Prostate gland (tissue), 2 donors: ENCODE data around the gene MXD3. TPM values are rescaled to one million over a fixed set of nuclear protein-coding genes. Genes with fewer than 3 reads are reported as not detected.

Source experiments
- DNase-seq: peaks from one replicate; pipeline ENCODE4 v3.0.0-alpha.2; 2019; ENCODE audit warnings: low spot score
- H3K27ac ChIP-seq, 2 donors: fragments of 200-600 bp; sonication (generic); 2 replicates each; pipeline ENCODE4 v1.5.1; 2017 to 2019
- H3K27me3 ChIP-seq: fragments of 200-600 bp; sonication (generic); replicated peaks from 2 replicates; pipeline ENCODE4 v1.5.1; 2019; ENCODE audit not compliant: insufficient read depth
- H3K36me3 ChIP-seq, 2 donors: fragments of 200-600 bp; sonication (generic); 1 replicate in 1 of 2; 2 replicates in 1 of 2; pipeline versions ENCODE4 v1.5.1 to v1.8.1; 2017 to 2019
- H3K4me1 ChIP-seq: fragments of 200-600 bp; sonication (generic); replicated peaks from 2 replicates; pipeline ENCODE4 v1.5.1; 2019
- H3K4me3 ChIP-seq, 2 donors: fragments of 200-600 bp; sonication (generic); 2 replicates each; pipeline ENCODE4 v1.5.1; 2017 to 2019
- H3K9me3 ChIP-seq: fragments of 200-600 bp; sonication (generic); 2 replicates; pipeline ENCODE4 v1.5.1; 2017
- POLR2A ChIP-seq: fragments of 450-650 bp; IDR thresholded peaks from one replicate; pipeline ENCODE4 v1.6.1; 2016; ENCODE audit warnings: antibody characterized with exemption, mild to moderate bottlenecking
- POLR2AphosphoS5 ChIP-seq: sonication (generic); formaldehyde crosslinking; IDR thresholded peaks from one replicate; pipeline ENCODE4 v1.6.1; 2017; ENCODE audit warnings: antibody characterized with exemption
- WGBS: methylation state at CpG from one replicate; pipeline ENCODE4 v1.1.5; 2018; 5-methylcytosine and 5-hydroxymethylcytosine counted together
- intact Hi-C: fragments of 100-400 bp; cut with DNase I; formaldehyde crosslinking; loops from one replicate; pipeline ENCODE4 v1.14.2; 2022
- total RNA-seq, 2 donors: library from RNA; depleted of rRNA; stranded (reverse); fragments of >200 nt; gene quantifications; one replicate each; pipeline ENCODE4 v1.1.0, GENCODE V29; 2016
- TF ChIP-seq, protein P1 (sequence below), 4 experiments: fragments of 200-600 bp in 2 of 4; fragments of 450-650 bp in 2 of 4; sonication (generic) in 2 of 4; IDR thresholded peaks; 1 replicate in 3 of 4; 2 replicates in 1 of 4; pipeline ENCODE4 v1.5.1; 2016 to 2019; ENCODE audit warnings: antibody characterized with exemption in 4 of 4, mild to moderate bottlenecking in 2 of 4, moderate library complexity in 2 of 4

The MXD3 gene
- total RNA-seq, 2 donors from 2014 or later: 13.5 to 20.5 TPM

DNA sequence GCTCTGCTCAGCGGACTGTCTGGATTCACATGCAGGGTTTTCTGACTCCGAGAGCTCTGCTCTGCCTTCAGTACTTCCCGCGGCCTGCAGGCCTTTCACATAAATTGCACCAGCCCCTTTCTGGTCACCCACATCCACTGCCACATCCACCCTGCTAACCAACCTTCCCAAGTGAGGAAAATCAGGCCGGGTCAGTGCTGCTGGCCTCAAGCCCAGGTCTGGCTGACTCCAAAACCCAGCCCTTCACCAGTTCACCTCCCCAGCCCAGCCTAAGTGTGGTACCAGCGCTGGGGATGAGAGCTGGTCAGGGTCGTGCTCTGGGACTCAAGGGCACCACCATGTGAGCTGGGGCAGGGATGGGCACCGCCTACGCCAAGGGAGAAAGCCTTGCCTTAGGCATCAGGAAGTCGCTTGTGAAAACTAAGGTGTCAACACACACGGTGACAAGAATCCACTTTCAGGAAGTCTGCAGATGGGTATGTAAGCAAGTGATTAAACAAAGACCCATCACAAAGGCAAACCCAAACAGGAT, 27.5 kb upstream of the MXD3 start:
- TF ChIP-seq POLR2AphosphoS5 (no peak), POLR2A (no peak)
- TF ChIP-seq, protein P1, sequence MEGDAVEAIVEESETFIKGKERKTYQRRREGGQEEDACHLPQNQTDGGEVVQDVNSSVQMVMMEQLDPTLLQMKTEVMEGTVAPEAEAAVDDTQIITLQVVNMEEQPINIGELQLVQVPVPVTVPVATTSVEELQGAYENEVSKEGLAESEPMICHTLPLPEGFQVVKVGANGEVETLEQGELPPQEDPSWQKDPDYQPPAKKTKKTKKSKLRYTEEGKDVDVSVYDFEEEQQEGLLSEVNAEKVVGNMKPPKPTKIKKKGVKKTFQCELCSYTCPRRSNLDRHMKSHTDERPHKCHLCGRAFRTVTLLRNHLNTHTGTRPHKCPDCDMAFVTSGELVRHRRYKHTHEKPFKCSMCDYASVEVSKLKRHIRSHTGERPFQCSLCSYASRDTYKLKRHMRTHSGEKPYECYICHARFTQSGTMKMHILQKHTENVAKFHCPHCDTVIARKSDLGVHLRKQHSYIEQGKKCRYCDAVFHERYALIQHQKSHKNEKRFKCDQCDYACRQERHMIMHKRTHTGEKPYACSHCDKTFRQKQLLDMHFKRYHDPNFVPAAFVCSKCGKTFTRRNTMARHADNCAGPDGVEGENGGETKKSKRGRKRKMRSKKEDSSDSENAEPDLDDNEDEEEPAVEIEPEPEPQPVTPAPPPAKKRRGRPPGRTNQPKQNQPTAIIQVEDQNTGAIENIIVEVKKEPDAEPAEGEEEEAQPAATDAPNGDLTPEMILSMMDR (IDR thresholded peaks at IDR 0.05): no peak
- intact Hi-C loops: no loop called here
- Histone ChIP-seq H3K27ac (no peak overlapping the region), H3K27me3 (no peaks in the 10 kb centered on the region), H3K4me1 (no peaks in the 10 kb centered on the region), H3K4me3 (no peak overlapping the region), H3K36me3 (peaks cover 3 to 12% of the 10 kb centered on the region in 2 donors), H3K9me3 (no peaks in the 10 kb centered on the region)
- DNase-seq: no peak
- WGBS: 69% methylated on average over 11 of the region's 11 CpGs

- Histone ChIP-seq H3K27me3 (no peaks in the 10 kb centered on the region), H3K36me3 (peaks cover 6 to 19% of the 10 kb centered on the region in 2 donors), H3K4me3 (no peak overlapping the region), H3K27ac (no peak overlapping the region), H3K9me3 (no peaks in the 10 kb centered on the region), H3K4me1 (no peaks in the 10 kb centered on the region)
- TF ChIP-seq POLR2A (no peak), POLR2AphosphoS5 (no peak)
- TF ChIP-seq, protein P1 (IDR thresholded peaks at IDR 0.05): no peak
- 84% methylated on average over 22 of the region's 22 CpGs for WGBS
- DNase-seq: no peak
- intact Hi-C loops: no loop called here
Measured at GRCh38 chr5:177338251-177339106, 26.8 kb upstream of the MXD3 start.

- intact Hi-C loops: no loop called here
- H3K4me3 ChIP-seq: no peak overlapping the region
Measured at GRCh38 chr5:177336603-177337494, 25.2 kb upstream of the MXD3 start.

DNA sequence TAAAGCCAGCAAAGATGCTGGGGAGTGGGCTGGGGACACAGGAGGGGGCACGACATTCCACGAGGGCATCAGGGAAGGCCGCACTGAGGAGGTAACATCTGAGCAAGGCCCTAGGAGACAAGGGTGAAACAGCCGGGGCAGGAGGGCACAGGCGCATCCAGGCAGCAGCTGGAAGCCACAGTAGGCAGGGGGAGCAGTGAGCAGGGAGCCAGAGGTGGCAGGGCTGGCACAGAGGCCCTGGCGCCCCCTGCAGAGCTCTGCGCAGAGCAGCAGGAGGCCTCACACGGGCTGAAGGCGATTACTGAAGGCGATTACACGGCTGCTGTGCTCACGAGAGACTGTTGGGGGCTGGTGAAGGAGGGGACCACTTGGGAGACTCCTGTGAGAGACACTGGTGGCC, 24.4 kb upstream of the MXD3 start:
- H3K9me3 ChIP-seq: no peaks in the 10 kb centered on the region
- 63% methylated on average over 12 of the region's 12 CpGs for WGBS
- intact Hi-C loops: no loop called here

More at GRCh38 chr5:177336603-177337494, 25.2 kb upstream of the MXD3 start:
- no peaks in the 10 kb centered on the region for H3K9me3 ChIP-seq
- WGBS: 92% methylated on average over 33 of the region's 36 CpGs
- no peak for TF ChIP-seq POLR2A
- TF ChIP-seq, protein P1 (IDR thresholded peaks at IDR 0.05): no peak
- no peak for TF ChIP-seq POLR2AphosphoS5
- no peaks in the 10 kb centered on the region for H3K4me1 ChIP-seq
- no peaks in the 10 kb centered on the region for H3K27me3 ChIP-seq
- no peak overlapping the region for H3K27ac ChIP-seq
- H3K36me3 ChIP-seq: peaks cover 6 to 32% of the 10 kb centered on the region in 2 donors
- DNase-seq: no peak

More for the DNA sequence above, 24.4 kb upstream of the MXD3 start:
- H3K4me3 ChIP-seq: no peak overlapping the region
- no peaks in the 10 kb centered on the region for H3K27me3 ChIP-seq
- H3K4me1 ChIP-seq: no peaks in the 10 kb centered on the region
- TF ChIP-seq POLR2AphosphoS5 (no peak), POLR2A (no peak)
- TF ChIP-seq, protein P1 (IDR thresholded peaks at IDR 0.05): no peak
- no peak for DNase-seq
- peaks cover 6 to 35% of the 10 kb centered on the region in 2 donors for H3K36me3 ChIP-seq
- no peak overlapping the region for H3K27ac ChIP-seq
